Measurements from ENCODE around the gene DENND1A.
"Not testable (repeated sequence)": the region's sequence is repeated elsewhere in the genome, so short reads cannot be mapped to it uniquely, and the experiment has no call there.

The DENND1A gene

DNA sequence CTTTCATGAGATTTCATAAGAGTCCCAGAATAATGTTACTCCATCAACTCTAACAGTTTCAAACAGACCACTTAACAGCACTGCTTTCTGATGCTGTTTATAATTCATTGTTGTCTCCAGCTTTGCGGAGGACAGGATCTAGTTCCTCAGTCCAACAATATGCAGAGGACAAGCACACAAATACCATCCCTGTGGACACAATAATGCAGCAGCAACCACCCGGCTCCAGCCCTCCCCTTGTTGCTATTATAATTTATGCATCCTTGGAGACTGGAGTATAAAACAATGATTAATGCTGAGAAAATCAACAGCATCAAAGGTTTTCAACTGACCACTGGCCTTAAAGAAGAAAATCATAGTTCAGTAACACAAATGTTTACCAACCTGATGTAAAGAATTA lies 108.3 kb downstream of the DENND1A start:
- DNase-seq (ENCODE audit: low read depth in 2 of 2): no peak

DNA sequence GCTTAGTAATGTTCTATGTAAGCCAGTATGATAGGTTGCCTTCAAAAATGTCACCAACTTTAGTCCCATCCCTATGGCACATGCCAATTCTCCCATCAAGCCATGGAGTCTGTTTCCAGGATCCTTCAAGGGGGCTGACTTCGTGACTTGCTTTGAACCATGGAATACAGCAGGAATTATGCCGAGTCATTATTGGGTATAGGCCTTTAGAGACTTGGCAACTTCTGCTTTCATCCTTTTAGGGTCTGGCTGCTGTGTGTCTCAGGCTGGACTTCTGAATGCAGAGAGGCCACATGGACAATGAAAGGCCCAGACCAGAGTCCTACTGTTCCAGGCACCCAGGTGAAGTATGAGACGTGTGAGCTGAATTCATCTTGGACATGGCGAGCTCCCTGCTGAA lies 109.8 kb downstream of the DENND1A start:
- DNase-seq (ENCODE audit: low read depth in 2 of 2): no peak

DNA sequence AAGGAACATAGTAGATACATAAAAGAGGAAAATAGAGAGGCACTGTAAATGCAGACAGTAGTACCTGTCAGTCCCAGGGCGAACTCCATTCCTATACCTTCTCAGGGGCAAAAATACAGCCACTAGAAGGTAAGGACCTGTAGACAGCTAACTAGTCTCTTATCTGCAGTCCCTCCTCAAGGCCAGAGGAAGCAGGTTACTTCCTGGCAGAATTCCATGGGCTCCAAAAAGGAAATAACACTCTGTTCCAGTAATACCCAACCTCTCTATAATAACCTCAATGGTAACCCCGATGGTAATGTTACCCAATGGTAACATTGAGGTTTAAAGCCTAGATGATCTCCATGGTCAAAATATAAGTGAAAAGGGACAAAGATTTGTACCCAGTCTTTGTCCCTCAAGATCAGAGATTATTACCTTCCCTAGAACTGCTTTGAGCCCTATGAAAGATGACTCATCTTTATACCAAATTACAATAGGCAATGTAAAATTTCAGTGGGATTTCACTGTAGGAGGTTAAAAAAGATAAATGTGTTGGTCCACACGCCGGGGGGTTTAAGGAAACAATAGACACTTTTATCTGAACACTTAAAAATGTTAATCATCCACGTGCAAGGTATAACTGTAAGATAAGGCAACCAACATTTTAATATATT lies 113.0 kb downstream of the DENND1A start:
- DNase-seq (ENCODE audit: low read depth in 2 of 2): no peak

DNA sequence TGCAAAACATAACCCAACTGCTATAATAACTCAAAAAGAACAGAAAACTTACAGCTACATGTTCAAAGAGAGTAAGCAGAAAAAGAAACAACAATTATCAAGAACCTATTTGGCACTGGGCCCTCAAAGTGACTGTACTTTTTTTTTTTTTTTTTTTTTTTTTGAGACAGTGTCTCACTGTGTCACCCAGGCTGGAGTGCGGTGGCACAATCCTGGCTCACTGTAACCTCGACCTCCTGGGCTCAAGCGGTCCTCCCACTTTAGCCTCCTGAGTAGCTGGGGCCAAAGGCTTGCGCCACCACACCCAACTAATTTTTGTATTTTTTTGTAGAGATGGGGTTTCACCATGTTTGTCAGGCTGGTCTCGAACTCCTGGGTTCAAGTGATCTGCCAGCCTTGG lies 114.1 kb downstream of the DENND1A start:
- DNase-seq (ENCODE audit: low read depth in 2 of 2): not testable (repeated sequence)

DNA sequence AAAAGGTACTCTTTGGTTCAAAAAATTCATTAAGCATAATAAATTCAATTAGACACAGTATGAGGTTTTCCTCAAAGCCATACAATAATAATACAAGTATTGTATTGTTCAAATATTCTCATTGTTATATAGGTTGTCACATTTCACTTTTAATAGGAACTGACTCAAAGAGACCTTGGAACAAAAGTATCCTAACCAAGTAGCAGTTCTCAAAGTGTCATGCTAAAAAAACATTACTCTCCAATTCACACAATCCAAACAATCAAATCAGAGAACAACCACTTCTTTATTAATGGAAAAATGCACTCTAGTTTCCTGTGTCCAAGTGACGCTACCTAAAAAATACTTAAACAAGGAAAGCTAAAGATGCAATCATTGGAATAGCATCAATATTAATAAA lies 115.4 kb downstream of the DENND1A start:
- no peak for DNase-seq (ENCODE audit: low read depth in 2 of 2)

DNA sequence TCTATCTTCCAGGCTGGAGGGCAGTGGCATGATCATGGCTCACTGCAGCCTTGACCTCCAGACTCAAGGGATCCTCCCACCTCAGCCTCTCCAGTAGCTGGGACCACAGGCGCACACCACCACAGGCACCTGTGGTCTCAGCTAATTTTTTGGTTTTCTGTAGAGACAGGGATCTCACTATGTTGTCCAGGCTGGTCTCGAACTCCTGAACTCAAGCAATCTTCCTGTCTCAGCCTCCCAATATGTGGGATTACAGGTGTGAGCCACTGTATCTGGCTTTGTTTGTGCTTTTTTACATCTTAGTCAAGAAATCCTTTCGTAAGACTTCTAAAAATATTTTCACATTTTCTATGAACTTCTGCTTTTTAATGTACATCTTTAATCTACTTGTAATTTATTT lies 116.9 kb downstream of the DENND1A start:
- DNase-seq (ENCODE audit: low read depth in 2 of 2): no peak

DNA sequence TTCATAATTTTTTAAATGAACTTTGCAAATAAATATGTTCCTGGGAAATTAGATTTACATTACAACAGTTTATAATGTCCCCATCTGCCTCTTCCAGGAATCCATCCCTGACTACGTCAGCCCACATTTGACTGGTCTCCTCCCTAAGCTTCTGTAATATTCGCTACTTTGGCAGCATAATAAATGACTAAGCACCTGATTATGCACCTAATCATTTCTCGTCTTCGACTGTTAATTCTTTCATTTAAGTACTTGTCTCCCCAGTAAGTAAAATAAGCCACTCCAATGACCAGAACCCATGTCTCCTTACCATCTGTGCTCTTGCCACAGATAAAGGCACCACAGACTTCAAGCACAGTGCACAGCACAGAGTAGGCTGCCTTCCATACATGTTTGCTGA lies 122.7 kb downstream of the DENND1A start:
- no peak for DNase-seq (ENCODE audit: low read depth in 2 of 2)

DNA sequence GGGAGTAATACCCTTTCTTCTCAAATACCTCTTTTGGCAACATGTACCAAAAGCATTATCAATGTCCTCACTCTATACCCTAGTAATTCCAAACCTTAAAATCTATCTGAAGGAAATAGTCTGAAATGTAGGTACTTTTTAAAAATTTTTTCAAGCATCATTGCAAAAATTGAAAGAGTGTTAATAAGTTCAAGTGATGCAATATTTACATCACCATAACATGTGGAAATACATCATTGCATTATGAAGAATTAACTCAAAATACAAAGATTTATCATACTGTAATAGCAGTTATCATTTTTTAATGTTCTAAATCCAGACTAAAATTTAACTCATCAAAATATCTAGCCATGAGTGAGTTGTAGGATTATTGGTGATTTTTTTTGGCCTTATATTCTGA lies 123.1 kb downstream of the DENND1A start:
- no peak for DNase-seq (ENCODE audit: low read depth in 2 of 2)

DNA sequence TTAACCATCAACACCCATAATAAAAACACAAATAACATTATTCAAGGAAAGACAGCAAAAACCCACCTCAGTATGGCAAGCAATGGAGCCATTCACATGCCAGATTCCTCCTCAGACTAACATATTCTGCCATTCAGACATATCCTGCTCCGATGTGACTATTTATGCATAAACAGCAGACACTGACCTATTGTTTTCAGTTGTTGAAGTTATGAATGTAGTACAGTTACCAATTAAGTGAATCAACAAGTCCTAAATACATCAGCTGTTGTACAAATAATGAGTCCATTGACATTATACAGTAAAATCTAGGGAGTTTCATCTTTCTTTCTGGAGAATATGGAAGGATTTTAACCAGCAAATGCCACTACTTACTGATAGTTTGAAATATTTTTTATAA lies 131.7 kb downstream of the DENND1A start:
- DNase-seq (ENCODE audit: low read depth in 2 of 2): no peak

DNA sequence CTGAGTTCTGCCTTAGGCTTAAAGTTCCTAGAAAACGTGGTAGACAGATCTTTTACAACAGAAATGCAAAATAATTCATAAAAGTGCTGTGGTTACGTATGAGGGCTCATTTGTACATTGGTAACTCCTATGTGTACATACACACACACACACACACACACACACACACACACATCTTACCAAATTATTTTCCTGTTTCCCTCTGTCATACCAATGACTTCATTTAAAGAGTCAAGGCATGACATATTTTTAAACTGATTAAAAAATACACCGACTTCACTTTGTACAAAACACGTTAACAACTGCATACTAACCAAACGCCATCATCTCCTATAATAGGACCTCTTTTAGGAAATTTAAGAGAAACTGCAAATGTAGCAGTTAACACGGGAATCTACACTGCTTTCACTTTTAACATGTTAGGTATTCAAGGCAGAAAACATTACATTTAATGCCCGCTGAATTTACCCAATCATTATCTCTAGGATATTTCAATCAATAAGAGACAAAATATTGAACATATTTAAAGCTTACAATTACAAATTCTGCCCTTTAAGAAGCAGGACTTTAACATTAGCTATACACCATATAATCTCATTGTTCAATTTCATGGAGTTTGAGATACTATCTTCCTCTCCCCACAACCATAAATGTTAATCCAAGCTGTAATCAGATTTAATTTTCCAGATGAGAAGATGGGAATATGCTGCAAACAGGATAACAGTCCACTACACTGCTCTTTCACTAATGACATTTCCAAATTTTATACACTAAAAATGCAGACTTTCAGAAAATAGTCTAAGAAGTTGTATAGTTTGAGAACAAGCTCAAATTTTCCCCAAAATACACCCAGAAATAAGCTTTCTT lies 133.1 kb downstream of the DENND1A start:
- DNase-seq (ENCODE audit: low read depth in 2 of 2): no peak

DNA sequence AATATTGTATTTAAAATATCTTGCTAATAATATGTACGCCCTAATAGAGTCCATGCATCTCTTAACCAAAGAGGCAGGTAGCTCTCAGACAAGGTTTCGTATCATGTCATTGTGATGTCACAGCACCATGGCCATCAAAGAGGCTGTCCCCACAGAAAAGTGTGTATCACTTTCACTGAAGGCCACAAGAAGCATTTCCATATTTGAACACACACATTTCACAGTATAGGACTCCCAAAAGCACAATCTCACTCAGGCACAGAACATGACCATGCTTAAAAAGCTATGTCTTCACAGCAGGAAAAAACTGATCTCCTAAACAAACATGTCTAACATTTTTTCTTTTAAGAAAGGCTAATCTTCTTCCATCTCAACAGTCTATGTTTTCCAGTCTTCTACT lies 133.8 kb downstream of the DENND1A start:
- DNase-seq (ENCODE audit: low read depth in 2 of 2): no peak

DNA sequence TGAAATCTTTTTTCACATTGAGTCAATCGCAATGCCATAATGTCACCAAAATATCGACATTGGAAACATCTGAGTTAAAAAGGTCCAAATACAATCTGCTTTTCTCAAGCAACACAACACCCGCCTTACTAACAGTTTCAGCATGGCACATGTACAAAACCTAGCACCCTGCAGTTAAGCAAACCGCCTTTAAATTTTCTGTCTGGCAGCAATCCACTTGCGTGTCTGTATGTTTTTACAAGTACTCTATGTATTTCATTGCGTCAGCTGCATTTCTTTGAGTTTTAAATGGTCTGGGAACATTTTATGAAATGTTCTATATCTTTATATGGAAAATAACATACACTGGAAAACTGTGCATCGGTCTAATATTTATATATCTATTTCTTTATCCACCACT lies 134.6 kb downstream of the DENND1A start:
- no peak for DNase-seq (ENCODE audit: low read depth in 2 of 2)

DNA sequence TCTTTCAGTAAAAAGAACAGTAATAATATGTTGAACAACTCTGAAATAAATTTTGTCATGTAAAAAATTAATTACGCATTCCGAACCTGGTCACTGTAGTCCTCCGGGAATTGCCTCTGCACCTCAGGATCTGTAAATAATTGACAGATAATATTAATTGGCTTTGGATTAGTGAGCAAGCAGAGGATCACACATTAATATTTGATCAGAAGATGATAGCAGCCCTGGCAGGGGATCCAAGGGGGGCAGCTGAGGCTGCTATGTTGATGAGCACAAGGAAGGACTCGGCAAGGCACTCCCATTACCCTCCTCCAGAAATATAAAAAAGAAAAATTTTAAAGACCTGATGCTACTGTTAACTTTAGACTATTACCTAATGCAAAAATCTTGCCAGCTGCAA lies 137.4 kb downstream of the DENND1A start:
- no peak for DNase-seq (ENCODE audit: low read depth in 2 of 2)

DNA sequence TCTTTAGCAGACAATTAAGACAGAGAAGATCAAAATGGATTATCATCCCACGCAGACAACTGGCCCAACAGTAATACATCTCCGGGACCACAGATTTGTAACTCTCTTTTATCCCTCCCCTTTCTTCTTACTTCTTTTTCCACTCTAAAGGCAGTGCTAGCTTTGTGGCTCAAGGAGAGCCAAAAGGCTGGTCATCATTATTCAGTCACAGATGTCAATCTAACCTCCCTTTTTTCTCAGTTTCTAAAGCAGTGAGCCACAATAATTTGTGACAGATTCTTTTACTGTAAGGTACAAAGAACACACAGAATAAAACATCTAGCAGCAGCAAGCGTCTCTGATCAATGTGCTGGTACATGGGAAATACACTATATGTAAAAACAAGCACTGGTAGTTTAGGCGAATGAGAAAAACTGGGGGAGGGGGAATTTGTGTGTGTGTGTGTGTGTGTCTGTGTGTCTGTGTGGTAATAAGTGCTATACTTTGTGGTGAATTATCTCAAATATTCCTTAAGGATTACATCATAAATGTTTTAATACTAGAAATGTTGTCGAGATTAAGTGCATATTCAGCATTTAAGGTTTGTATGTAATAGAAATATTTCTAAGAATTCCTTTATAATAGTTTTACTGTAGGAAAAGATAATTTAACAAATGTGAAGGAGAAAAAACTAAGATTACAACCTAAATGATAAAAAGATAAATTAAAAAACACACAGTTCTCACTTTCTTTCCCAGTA lies 140.2 kb downstream of the DENND1A start:
- DNase-seq (ENCODE audit: low read depth in 2 of 2): no peak

DNA sequence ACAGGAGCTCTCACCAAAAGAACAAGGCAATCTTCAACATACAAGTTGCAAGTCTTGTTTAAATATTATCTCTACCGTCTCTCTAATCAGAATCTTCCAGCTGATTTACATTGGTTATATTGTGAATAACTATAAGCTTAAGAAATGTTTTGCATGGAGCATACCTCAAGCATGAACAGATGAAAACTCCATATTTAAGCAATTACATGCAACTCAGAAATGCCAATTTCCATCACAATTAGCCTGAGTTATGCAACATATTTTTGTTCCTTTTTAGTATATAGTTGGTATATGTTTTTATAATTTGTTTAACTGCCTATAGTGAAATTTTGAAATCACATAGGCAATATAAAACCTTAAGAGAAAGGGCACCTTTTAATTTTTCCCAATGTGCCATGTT lies 142.5 kb downstream of the DENND1A start:
- no peak for DNase-seq (ENCODE audit: low read depth in 2 of 2)

DNA sequence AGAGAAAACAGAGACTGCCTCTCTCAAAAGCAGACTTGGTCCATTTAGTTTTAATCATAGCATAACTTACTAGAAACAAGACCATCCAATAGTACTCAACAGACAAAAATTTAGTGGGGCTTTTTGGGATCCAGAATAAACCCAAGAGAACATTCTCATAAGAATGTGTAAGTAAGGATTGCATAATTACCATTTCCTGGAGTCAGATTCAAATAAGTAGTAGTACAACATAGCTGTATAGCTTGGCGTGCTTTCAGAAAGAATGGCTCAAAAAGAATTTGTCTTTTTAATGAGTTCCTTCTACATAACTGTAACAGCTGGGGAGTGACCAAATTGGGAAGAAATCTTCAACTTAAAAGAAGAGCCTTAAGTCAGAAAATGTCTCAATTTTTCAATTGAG lies 145.4 kb downstream of the DENND1A start:
- no peak for DNase-seq (ENCODE audit: low read depth in 2 of 2)

DNA sequence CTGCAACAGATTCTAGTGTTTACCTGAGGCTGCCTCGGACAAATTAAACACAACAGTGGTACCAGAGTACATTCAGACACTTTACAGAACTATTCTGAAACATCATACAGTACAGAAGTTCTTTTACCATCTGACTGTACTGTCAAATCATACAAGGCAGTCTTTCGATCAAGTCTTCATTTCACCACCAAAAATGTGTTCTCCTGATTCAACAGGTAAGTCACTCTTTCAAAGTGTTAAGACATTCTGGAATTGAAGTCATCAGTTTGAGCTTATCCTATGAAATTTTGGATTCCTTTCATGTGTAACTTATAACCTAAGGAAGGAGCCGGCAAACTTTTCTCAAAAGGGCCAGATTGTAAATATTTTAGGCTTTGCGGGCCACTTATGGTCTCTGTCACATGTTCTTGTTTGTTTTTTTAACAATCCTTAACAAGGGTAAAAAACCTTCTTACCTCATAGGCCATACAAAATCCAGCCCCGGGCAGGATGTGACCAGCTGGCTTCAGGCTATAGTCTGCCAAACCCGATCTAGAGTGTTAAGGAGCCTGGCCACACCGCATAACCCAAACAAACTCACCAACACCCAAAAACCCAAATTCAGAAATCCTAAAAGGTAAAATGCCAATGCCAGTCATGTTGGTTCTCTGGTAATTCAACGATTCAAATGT lies 151.6 kb downstream of the DENND1A start:
- no peak for DNase-seq (ENCODE audit: low read depth in 2 of 2)

DNA sequence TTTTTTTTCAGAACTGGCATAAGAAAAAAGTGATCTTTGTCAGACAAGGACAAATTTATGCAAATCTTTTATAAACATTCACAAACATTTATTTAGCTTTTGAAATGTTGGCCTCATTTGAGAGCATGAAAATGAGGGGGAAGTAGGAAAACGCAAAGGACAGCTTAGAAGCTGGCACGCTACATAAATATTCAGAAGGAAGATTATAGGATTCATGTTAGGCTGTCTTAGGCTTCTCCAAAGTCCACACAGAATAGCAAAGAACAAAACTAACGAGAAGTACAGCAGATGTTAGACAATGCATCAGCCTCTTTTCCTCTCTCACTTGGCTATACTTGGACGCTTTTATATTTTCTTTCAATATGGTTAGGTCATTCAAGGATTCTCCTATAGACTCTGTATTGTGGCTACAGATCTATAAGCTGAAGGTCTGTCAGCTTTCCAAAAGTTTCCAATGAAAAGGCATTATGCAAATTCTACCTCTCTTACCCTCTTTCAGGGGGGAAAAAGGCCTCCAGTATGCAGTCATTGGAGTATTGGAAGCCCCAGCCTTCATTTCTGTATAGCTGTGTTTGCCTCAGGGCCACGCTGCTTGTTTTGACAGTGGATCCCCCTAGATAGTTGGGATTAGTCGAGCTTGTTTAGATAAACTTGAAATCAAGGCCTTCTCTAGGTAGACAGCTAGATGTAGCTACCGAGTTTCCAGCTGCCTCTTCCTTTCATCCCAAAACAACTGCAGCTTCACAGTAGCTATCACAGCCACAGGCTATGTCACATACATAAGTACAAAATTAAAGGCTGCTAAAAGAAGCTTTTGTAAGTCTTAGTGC lies 153.0 kb downstream of the DENND1A start:
- no peak for DNase-seq (ENCODE audit: low read depth in 2 of 2)

DNA sequence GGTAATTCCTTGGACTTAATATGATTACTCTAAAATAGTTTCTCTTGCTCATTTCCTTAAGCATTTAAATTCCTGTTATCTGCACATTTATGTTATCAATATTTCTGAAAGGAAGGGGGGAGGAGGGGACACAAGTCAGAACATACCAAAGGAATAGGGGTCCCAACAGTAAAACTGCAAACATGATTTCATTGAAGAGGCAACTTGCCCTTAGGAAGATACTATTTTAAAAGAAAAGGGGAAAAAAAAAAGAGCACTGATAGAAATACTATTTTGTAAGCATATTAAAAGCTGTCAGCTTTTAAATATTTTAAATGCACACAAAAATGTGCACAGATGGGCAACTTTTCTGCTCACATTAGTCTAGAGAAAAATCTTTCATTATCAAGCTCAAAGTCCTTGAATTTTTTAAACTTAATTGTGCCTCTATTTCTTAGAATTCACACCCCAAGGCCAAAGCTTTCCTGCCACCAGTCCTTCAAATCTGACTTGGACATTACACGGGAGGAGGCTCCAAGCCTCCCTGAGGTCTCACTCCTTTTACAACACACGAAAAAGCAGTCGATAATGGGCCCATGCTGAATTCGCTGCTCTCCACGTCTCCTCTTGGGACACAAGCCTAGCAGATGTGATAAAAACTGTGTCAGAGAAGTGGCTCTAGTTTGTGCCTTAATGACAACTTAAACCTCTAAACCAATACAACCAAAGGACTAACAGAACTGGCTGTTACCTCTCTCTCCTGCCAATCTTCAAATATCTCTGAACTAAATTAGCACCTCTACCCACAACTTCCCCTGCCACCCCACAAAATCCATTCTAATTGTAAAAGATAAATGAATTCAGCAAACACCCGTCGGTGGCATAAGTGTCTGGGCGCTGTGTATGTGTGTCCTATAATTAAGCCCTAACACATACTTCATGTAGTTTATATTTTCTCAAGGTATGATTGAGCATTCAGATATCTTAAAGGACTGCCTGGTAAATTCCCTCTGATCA lies 154.3 kb downstream of the DENND1A start:
- DNase-seq (ENCODE audit: low read depth in 2 of 2): no peak

DNA sequence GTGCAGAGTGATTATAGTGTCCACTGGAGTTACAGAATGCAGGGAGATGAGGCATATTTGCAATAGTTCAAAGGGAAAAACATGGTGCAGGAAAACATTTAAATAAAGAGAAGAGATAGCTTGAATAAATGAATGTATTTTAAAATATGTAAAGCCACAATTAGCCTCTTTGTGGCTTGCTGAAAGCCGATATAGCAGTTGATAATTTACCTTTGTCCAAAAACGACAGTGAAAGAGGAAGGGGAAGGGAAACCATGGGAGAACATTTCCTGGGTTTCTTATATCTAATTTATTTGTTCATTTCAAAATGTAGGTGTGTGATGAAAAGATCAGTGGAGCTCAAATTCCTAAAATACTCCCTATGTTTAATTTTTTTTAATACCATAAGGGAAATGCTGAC lies 156.1 kb downstream of the DENND1A start:
- DNase-seq (ENCODE audit: low read depth in 2 of 2): no peak
